Endothelial cell of umbilical vein (primary cell): ENCODE measurements around the gene BTBD18. TPM values are rescaled to one million over a fixed set of nuclear protein-coding genes. Genes with fewer than 3 reads are reported as not detected.

Experiments
- BruUV-seq: library from RNA; stranded (reverse); fragments of 400-500 nt; replicated peaks from 2 replicates; lab custom pipeline; 2021; lab: Mats Ljungman, UMichigan
- CTCF ChIA-PET: fragments of 300-600, 350-600 bp; sonication (Branson Sonifier 250); formaldehyde crosslinking; loops from one replicate; lab custom pipeline; 2021; ENCODE audit warnings: antibody characterized with exemption, inconsistent platforms; lab: Charles Lee
- POLR2A ChIA-PET: fragments of 300-600, 350-600 bp; sonication (Branson Sonifier 250); formaldehyde crosslinking; loops from one replicate; lab custom pipeline; 2021; ENCODE audit warnings: antibody characterized with exemption, inconsistent platforms; lab: Charles Lee
- DNase-seq: peaks from one replicate; pipeline ENCODE4 v3.0.0-alpha.2; 2011; ENCODE audit warnings: low read depth, low spot score
- FAIRE-seq: peaks from 2 replicates; lab custom pipeline; 2011; peaks lifted over from hg19 to GRCh38; lab: Jason Lieb, UNC
- H2AFZ ChIP-seq: 2 replicates; pipeline ENCODE4 v1.6.0; 2012; ENCODE audit warnings: low read depth, low read length, control low read depth, inconsistent platforms
- H3K27ac ChIP-seq: 2 replicates; pipeline ENCODE4 v1.5.1; 2011; ENCODE audit warnings: low read depth, mild to moderate bottlenecking, control low read depth, low read length, moderate library complexity; ENCODE audit not compliant: insufficient read depth
- H3K27me3 ChIP-seq, 2 experiments: 2 replicates each; pipeline versions ENCODE4 v1.6.0 to v1.6.1; 2011; ENCODE audit warnings: low read length in 2 of 2, mixed read lengths in 1 of 2; ENCODE audit not compliant: control insufficient read depth in 2 of 2, insufficient read depth in 2 of 2
- H3K36me3 ChIP-seq, 2 experiments: 2 replicates in 1 of 2; 3 replicates in 1 of 2; pipeline ENCODE4 v1.5.1; 2011; ENCODE audit warnings: low read length in 2 of 2, mild to moderate bottlenecking in 1 of 2, moderate library complexity in 1 of 2; ENCODE audit not compliant: control insufficient read depth in 2 of 2, insufficient read depth in 2 of 2; ENCODE audit errors: extremely low read depth in 1 of 2
- H3K4me1 ChIP-seq: 3 replicates; pipeline ENCODE4 v1.5.1; 2011; ENCODE audit warnings: mild to moderate bottlenecking, low read length; ENCODE audit not compliant: control insufficient read depth, insufficient read depth; ENCODE audit errors: extremely low read depth
- H3K4me2 ChIP-seq: 2 replicates; pipeline ENCODE4 v1.6.1; 2011; ENCODE audit warnings: low read length, control low read depth, mixed read lengths; ENCODE audit not compliant: insufficient read depth
- H3K4me3 ChIP-seq, 3 experiments: fragments of 200-600 bp in 1 of 3; sonication (generic), shearing (Covaris generic) in 1 of 3; replicated peaks in 1 of 3; 2 replicates each; pipeline ENCODE4 v1.5.1; 2011 to 2016; ENCODE audit warnings: control low read depth in 3 of 3, low read length in 3 of 3, mild to moderate bottlenecking in 2 of 3, inconsistent platforms in 1 of 3, low read depth in 1 of 3, moderate library complexity in 1 of 3; ENCODE audit not compliant: insufficient read depth in 1 of 3
- H3K79me2 ChIP-seq: 2 replicates; pipeline ENCODE4 v1.6.0; 2012; ENCODE audit warnings: low read length, inconsistent platforms; ENCODE audit not compliant: control insufficient read depth, insufficient read depth
- H3K9ac ChIP-seq: replicated peaks from 2 replicates; pipeline ENCODE3; 2011; ENCODE audit warnings: low read length, control low read depth; ENCODE audit not compliant: insufficient read depth; ENCODE audit errors: extremely low read depth
- H3K9me1 ChIP-seq: replicated peaks from 3 replicates; pipeline ENCODE4 v1.6.0; 2011; ENCODE audit warnings: mild to moderate bottlenecking, low read length; ENCODE audit not compliant: control insufficient read depth, insufficient read depth; ENCODE audit errors: extremely low read depth
- H3K9me3 ChIP-seq: replicated peaks from 2 replicates; pipeline ENCODE4 v1.5.1; 2012; ENCODE audit warnings: low read length, inconsistent platforms; ENCODE audit not compliant: control insufficient read depth, insufficient read depth
- H4K20me1 ChIP-seq: replicated peaks from 2 replicates; pipeline ENCODE3; 2011; ENCODE audit warnings: mild to moderate bottlenecking, low read length; ENCODE audit not compliant: control insufficient read depth, insufficient read depth; ENCODE audit errors: extremely low read depth
- EZH2 ChIP-seq: IDR thresholded peaks from 2 replicates; pipeline ENCODE4 v1.6.1; 2012; ENCODE audit warnings: borderline replicate concordance, low read depth, mild to moderate bottlenecking, moderate library complexity, low read length, inconsistent platforms; ENCODE audit not compliant: severe bottlenecking
- FOS ChIP-seq: IDR thresholded peaks from 2 replicates; pipeline ENCODE4 v1.6.1; 2011; ENCODE audit warnings: mild to moderate bottlenecking, low read length, moderate library complexity, borderline replicate concordance; ENCODE audit not compliant: insufficient read depth
- GATA2 ChIP-seq: IDR thresholded peaks from 2 replicates; pipeline ENCODE4 v1.7.0; 2011; ENCODE audit warnings: low read depth, mild to moderate bottlenecking, moderate library complexity, mixed read lengths, low read length; ENCODE audit not compliant: insufficient read length, insufficient read depth
- JUN ChIP-seq: IDR thresholded peaks from 2 replicates; pipeline ENCODE4 v1.6.1; 2011; ENCODE audit warnings: borderline replicate concordance, low read depth; ENCODE audit not compliant: insufficient read length, insufficient read depth
- MYC ChIP-seq: IDR thresholded peaks from one replicate; pipeline ENCODE4 v1.6.1; 2011; ENCODE audit warnings: mild to moderate bottlenecking, low read depth, low read length
- POLR2A ChIP-seq: IDR thresholded peaks from 2 replicates; pipeline ENCODE4 v1.6.1; 2012; ENCODE audit warnings: low read depth, mild to moderate bottlenecking, control low read depth, low read length
- POLR2AphosphoS5 ChIP-seq: IDR thresholded peaks from 2 replicates; pipeline ENCODE4 v1.6.1; 2012; ENCODE audit warnings: low read depth, mild to moderate bottlenecking, control low read depth, low read length, moderate library complexity; ENCODE audit not compliant: insufficient read depth
- dilution Hi-C: fragments of 300-500 bp; cut with MboI; formaldehyde crosslinking; loops from one replicate; pipeline ENCODE4 v1.15.0; 2019; ENCODE audit warnings: low sequenced_read_pairs; ENCODE audit not compliant: extremely low pct_ligation_motif_present
- intact Hi-C: fragments of 100-400 bp; cut with micrococcal nuclease; formaldehyde crosslinking; loops from one replicate; pipeline ENCODE4 v1.10.0; 2022
- polyA plus RNA-seq, 4 experiments: library from polyadenylated mRNA; depleted of rRNA in 3 of 4; stranded (reverse) in 3 of 4; unstranded in 1 of 4; fragments of >200 nt; gene quantifications; 2 replicates each; pipeline versions ENCODE4 v1.2.1 to v1.2.3, GENCODE V29; 2011 to 2012; ENCODE audit warnings: missing spikeins in 1 of 4
- total RNA-seq: library from RNA; stranded (reverse); gene quantifications from 2 replicates; pipeline ENCODE4 v1.2.3, GENCODE V29; 2021
- TF ChIP-seq, protein P1 (sequence below): IDR thresholded peaks from 2 replicates; pipeline ENCODE4 v1.6.1; 2011; ENCODE audit not compliant: insufficient read depth, insufficient read length
- TF ChIP-seq, protein P2 (sequence below), 2 donors: IDR thresholded peaks; 1 replicate in 1 of 2; 2 replicates in 1 of 2; pipeline ENCODE4 v1.5.1; 2011; ENCODE audit warnings: low read length in 2 of 2, mild to moderate bottlenecking in 2 of 2, moderate library complexity in 2 of 2, control low read depth in 1 of 2, inconsistent platforms in 1 of 2, low read depth in 1 of 2; ENCODE audit not compliant: insufficient read depth in 1 of 2; ENCODE audit errors: extremely low read depth in 1 of 2

BTBD18 gene
- total and polyA plus RNA-seq, 2 donors (not counting 3 experiments of a cell fraction or from before 2014, with no cell fraction given), result not detected

DNA sequence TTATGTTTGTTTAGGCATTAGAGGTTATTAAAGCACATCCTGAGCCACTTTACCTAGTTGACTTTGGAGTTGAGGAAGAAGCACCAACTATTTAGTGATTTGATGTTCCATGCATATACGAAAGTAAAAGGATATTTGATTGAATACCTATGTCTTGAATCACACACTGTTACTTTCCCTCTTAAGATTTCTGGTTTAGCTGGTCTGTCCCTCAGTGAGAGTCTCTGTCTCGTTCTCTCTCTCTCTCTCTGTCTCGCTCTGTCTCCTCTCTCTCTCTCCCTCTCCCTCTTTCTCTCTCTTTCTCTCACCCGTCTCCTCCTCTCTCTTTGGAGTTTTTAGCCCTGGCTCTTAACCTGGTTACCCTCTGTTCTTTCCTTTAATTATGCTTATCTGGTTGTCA is 20.9 kb upstream of the BTBD18 start:
- TF ChIP-seq POLR2A (no peak), EZH2 (no peak), GATA2 (no peak)
- TF ChIP-seq, protein P1, sequence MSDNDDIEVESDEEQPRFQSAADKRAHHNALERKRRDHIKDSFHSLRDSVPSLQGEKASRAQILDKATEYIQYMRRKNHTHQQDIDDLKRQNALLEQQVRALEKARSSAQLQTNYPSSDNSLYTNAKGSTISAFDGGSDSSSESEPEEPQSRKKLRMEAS, result no peak
- intact Hi-C loops (no loop called here), dilution Hi-C loops (no loop called here)
- Histone ChIP-seq H3K36me3 (peaks cover 0 to 3% of the 10 kb centered on the region in 2 experiments), H3K27me3 (no peaks in the 10 kb centered on the region), H3K9me3 (no peaks in the 10 kb centered on the region), H4K20me1 (peaks cover 8% of the 10 kb centered on the region), H3K9me1 (no peaks in the 10 kb centered on the region), H2AFZ (no peak overlapping the region), H3K4me1 (peaks cover 62% of the 10 kb centered on the region), H3K9ac (no peak overlapping the region), H3K27ac (peak overlapping the region; percentile 18), H3K79me2 (peaks cover 96% of the 10 kb centered on the region), H3K4me3 (no peak overlapping the region), H3K4me2 (peak overlapping the region; percentile 52)
- BruUV-seq, result no TSS peak
- ChIA-PET POLR2A (interaction anchor here (0.7 kb wide), 1 partner anchor 10 kb away, joined by 4 read pairs; no protein-coding TSS in a partner anchor), CTCF (interaction anchor here (2.2 to 3.2 kb wide), 3 partner anchors 11 to 28 kb away, joined by 6 to 41 read pairs (median 9); partner anchors contain the start of genes BTBD18 and CTNND1)
- DNase-seq, result no peak
- FAIRE-seq, result no peak

DNA sequence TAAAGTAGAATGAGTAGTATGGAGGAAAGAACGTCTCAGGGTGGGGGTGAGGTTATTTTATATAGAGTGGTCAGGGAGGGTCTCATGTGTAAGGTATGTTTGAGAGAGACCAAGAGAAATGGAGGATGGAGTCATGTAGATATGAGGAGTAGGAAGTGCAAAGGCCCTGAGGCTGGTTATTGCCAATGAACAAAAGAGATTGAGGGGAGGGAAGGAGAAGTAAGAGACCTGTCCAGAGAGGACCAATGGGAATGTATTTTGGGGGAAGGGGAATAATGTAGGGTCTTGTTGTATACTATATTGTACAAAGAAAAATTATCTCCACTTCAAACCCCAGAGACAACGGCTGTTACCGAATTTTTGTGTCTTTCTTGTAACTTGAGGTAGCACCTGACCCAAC is 19.7 kb upstream of the BTBD18 start:
- FAIRE-seq (no peak), DNase-seq (no peak)
- Histone ChIP-seq H3K4me3 (no peak overlapping the region), H3K27me3 (no peaks in the 10 kb centered on the region), H3K9me3 (no peaks in the 10 kb centered on the region), H3K36me3 (peaks cover 0 to 3% of the 10 kb centered on the region in 2 experiments), H3K9me1 (no peaks in the 10 kb centered on the region), H3K4me1 (peaks cover 50% of the 10 kb centered on the region), H2AFZ (no peak overlapping the region), H4K20me1 (peaks cover 10% of the 10 kb centered on the region), H3K27ac (no peak overlapping the region), H3K79me2 (peaks cover 96% of the 10 kb centered on the region), H3K4me2 (no peak overlapping the region), H3K9ac (no peak overlapping the region)
- no peak for TF ChIP-seq POLR2A
- no peak for TF ChIP-seq GATA2
- TF ChIP-seq, protein P1, result no peak
- TF ChIP-seq MYC, result no peak
- no peak for TF ChIP-seq POLR2AphosphoS5
- no peak for TF ChIP-seq JUN
- TF ChIP-seq, protein P2, sequence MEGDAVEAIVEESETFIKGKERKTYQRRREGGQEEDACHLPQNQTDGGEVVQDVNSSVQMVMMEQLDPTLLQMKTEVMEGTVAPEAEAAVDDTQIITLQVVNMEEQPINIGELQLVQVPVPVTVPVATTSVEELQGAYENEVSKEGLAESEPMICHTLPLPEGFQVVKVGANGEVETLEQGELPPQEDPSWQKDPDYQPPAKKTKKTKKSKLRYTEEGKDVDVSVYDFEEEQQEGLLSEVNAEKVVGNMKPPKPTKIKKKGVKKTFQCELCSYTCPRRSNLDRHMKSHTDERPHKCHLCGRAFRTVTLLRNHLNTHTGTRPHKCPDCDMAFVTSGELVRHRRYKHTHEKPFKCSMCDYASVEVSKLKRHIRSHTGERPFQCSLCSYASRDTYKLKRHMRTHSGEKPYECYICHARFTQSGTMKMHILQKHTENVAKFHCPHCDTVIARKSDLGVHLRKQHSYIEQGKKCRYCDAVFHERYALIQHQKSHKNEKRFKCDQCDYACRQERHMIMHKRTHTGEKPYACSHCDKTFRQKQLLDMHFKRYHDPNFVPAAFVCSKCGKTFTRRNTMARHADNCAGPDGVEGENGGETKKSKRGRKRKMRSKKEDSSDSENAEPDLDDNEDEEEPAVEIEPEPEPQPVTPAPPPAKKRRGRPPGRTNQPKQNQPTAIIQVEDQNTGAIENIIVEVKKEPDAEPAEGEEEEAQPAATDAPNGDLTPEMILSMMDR (IDR thresholded peaks at IDR 0.05; ENCODE audit: extremely low read depth in 1 of 2, insufficient read depth in 1 of 2, low read depth in 1 of 2, low read length in 2 of 2), result no peak
- no peak for TF ChIP-seq EZH2
- TF ChIP-seq FOS, result no peak
- no TSS peak for BruUV-seq
- dilution Hi-C loops, result no loop called here
- intact Hi-C loops, result no loop called here
- POLR2A ChIA-PET, result no interaction called here
- CTCF ChIA-PET, result interaction anchor here (1.0 to 3.2 kb wide), 5 partner anchors 9 to 752 kb away, joined by 3 to 41 read pairs (median 6); partner anchors contain the start of genes BTBD18 and CTNND1
